DMS53 treated with DMSO at 0.1 percent for 48 hours (cell line): ENCODE data around the gene IRF1.
"Not testable (repeated sequence)": the region's sequence is repeated elsewhere in the genome, so short reads cannot be mapped to it uniquely, and the experiment has no call there.

Source experiments
- DNase-seq: peaks from one replicate; lab custom pipeline; 2025; ENCODE audit not compliant: unreplicated experiment; lab: John Stamatoyannopoulos, UW

Gene IRF1

DNA sequence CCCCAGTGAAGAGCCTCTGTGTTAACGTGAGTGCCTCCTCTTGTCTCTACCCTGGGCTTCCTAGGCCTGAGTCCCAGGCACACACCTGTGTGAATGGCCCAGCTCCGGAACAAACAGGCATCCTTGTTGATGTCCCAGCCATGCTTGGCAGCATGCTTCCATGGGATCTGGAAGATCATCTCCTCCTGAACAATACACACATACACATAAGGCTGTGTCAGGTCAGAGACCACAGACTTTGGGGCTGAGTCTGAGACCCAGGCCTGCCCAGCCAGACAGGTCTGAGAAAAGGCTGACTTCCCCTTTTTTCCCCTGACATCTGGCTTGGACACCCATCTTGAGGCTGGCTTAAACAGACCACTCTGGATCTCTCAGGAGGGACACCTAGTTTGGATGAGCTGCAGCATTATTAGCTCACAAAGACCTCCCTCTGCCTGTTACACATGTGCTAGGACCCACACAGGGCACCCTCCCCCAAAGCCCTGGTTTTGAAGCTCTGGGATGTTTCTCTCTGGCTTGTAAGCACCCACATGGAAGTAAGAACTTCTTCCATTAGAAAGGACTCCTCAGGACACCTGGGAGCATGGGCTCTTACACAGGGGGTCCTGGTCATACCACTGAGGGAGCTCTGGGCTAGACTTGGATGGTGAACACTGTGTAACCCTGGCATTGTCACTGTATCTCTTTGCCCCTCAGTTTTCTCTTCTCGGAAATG is 2.6 kb downstream of the IRF1 start:
- no peak for DNase-seq

DNA sequence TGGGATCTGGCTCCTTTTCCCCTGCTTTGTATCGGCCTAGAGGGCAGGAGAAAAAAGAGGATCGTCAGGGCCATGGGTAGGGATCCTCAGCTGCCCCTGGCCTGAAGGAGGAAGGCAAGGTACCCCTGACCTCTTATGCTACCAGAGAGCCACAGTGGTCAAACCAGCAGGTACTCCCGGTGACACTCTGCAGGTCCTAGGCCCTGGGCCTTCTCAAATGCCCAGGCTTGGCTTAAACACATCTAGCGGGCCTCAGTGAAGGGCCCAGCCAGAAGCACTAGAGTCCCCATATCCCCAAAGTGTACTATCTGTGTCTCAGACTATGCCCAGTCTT is 3.5 kb downstream of the IRF1 start:
- DNase-seq: no peak

- no peak for DNase-seq
Observed at GRCh38 chr5:132486318-132487094, 4.1 kb downstream of the IRF1 start.

- DNase-seq: no peak
Observed at GRCh38 chr5:132485641-132486317, 4.8 kb downstream of the IRF1 start.

DNA sequence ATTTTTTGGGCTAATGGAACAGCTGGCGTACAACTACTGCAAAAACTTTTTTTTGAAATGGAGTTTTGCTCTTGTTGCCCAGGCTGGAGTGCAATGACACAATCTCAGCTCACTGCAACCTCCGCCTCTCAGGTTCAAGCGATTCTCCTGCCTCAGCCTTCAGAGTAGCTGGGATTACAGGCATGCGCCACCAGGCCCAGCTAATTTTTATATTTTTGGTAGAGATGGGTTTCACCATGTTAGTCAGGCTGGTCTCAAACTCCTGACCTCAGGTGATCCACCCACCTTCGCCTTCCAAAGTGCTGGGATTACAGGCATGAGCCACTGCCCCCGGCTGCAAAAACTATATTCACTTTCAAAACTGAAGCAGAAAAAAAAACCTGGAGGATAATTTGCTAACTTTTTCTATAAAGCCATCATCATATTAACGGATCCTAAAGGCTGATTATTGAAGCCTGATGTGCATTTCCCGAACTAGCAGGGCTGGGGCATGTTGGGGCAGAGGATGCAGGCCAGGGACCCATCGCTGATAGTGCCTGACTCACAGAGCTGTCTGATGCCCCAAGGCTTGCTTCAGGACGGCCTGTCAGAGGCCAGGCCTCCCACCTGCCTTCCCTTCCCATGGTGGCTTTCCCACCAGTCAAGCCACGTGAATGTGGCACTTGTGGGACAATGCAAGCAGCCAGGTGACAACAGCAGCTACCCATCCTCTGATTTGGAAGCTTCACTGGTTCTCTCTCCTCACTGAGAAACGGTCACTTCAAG is 5.5 kb downstream of the IRF1 start:
- not testable (repeated sequence) for DNase-seq

GRCh38 chr5:132484391-132484725 is 6.2 kb downstream of the IRF1 start:
- no peak for DNase-seq

- DNase-seq: no peak
Observed at GRCh38 chr5:132483661-132484390, 6.7 kb downstream of the IRF1 start.

DNA sequence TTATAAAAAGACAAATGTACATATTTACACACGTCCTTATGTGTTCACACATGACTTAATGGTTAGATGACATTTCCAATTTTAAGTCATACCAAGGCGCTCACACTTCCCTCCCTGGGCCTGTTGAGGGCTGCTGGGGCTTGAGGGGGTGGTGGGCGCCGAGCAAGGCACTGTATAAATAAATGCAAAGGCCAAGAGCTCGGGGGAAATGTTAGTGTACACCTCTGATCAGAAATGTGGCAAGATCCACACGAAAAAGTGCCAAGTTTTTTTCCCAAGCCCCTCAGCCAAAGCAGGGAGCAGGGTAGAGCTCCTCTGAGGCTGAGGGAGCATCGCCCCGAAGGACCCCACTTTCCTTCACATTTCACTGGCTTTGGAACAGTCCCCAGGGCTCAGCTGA is 7.5 kb downstream of the IRF1 start:
- no peak for DNase-seq

- no peak for DNase-seq
Observed at GRCh38 chr5:132481596-132482211, 8.9 kb downstream of the IRF1 start.

GRCh38 chr5:132480893-132481595 is 9.5 kb downstream of the IRF1 start:
- DNase-seq: no peak

DNA sequence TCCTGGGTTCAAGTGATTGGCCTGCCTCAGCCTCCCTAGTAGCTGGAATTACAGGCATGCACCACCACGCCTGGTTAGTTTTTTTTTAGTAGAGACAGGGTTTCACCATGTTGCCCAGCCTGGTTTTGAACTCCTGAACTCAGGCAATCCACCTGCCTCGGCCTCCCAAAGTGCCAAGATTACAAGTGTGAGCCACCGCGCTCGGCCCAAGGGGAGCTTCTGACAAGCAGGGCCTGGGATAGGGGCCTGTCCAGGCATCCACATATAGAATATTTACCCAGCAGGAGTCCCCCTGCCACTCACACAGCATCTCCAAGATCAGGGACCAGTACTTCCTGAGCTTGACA is 10.1 kb downstream of the IRF1 start:
- DNase-seq: no peak

DNA sequence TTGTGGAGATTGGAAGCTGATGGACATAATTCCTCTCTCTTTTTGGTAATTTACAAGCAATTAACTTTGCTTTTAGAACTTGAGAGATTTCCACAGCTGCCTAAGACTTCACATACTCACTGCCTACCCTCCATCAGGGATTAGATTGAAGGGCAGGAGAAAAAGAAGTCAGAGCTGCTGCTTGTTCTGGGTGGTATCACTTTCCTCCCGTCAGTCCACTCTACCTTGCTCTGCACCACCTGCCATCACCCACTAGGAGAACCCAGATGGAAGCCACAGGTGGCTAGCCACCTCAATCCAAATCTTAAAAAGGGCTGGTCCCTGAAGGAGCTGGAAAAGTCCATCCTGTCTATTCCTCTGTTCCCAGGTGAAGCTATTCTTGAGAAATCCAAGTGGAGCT is 10.5 kb downstream of the IRF1 start:
- no peak for DNase-seq

DNA sequence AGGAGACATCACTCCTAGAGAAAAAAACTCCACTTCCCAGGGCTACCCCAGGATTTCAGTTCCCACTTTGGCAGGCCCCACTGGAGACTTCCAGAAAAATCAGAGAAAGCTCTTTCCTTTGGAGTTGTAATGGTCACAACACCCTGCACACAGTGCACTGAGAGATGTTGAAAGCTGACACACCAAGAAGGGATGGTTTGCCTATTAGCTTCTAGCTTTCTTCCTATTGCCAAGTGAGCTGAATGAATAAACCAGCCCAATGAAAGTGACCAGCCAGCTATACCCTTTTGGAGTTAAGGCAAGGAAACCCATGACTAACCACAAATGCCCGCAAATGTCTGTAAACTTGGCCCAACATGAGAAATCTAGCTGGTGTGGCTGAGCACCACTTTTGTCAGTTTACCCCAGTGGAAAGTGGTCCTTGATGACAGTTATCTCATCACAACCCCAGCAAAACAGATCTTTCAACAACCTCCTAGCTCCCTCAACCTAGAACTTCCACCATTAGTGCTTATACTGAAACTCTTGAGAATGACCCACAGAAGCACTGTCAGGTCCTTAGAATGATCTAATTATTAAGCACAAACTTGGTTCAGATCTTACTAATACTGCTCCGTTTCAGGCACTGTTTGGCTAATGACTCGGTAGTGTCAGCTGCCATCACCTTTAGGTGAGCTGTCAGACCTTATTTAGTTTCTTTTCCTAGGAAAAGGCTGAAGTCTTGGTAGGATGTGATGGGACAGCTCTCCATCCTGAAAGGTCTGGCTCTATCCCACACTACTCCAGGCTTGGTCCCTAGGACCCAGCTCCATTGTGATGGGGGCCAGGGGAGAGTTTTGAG is 11.2 kb downstream of the IRF1 start:
- no peak for DNase-seq

- no peak for DNase-seq
Observed at GRCh38 chr5:132478366-132478871, 12.2 kb downstream of the IRF1 start.

GRCh38 chr5:132477784-132478365 is 12.7 kb downstream of the IRF1 start:
- no peak for DNase-seq

- DNase-seq: peak; percentile 53
Observed at GRCh38 chr5:132476876-132477781, 13.4 kb downstream of the IRF1 start.
